Vein endothelial cell (primary cell): ENCODE results near the gene ZIC3. TPM values are rescaled to one million over a fixed set of nuclear protein-coding genes. Genes with fewer than 3 reads are reported as not detected.

ENCODE experiments used
- small RNA-seq: library from RNA; depleted of rRNA; stranded (forward); fragments of <200 nt; gene quantifications from one replicate; pipeline ENCODE3, GENCODE V24; 2012
- total RNA-seq: library from RNA; depleted of rRNA; stranded (reverse); fragments of >200 nt; gene quantifications from 2 replicates; pipeline ENCODE4 v1.2.3, GENCODE V29; 2012

ZIC3 gene
- not detected in 2 replicates for total RNA-seq

GRCh38 chrX:137565921-137566745, at the start of gene ZIC3:
TSS of gene ZIC3 (plus strand) at chrX:137566127. CDS start at chrX:137566692, 565 bp downstream.

Small RNAs within 50 kb of the gene (small RNA-seq; reads per million reads assigned to genes)
- not detected for gene RN7SL325P
